HuH-7 (cell line): ENCODE measurements around the gene ENTPD1.
A peak's percentile ranks its signal among the peaks of the same experiment; 100 is the strongest.
"Not testable (repeated sequence)": the region's sequence is repeated elsewhere in the genome, so short reads cannot be mapped to it uniquely, and the experiment has no call there.

Experiments used
- DNase-seq: peaks from one replicate; pipeline ENCODE4 v3.0.0; 2011; ENCODE audit warnings: low spot score

ENTPD1 gene

GRCh38 chr10:95865814-95866466 is 110.0 kb downstream of the ENTPD1 start:
- DNase-seq: no peak

- no peak for DNase-seq
Observed at GRCh38 chr10:95866467-95866842, 110.5 kb downstream of the ENTPD1 start.

- no peak for DNase-seq
Observed at GRCh38 chr10:95867866-95868265, 111.9 kb downstream of the ENTPD1 start.

GRCh38 chr10:95872158-95872711 is 116.3 kb downstream of the ENTPD1 start:
- no peak for DNase-seq

- no peak for DNase-seq
Observed at GRCh38 chr10:95873139-95873538, 117.2 kb downstream of the ENTPD1 start.

- DNase-seq: no peak
Observed at GRCh38 chr10:95873651-95874050, 117.7 kb downstream of the ENTPD1 start.

GRCh38 chr10:95874783-95875182 is 118.8 kb downstream of the ENTPD1 start:
- DNase-seq: not testable (repeated sequence)

GRCh38 chr10:95876756-95877155 is 120.8 kb downstream of the ENTPD1 start:
- DNase-seq: no peak

GRCh38 chr10:95877881-95878280 is 121.9 kb downstream of the ENTPD1 start:
- no peak for DNase-seq

GRCh38 chr10:95880704-95881103 is 124.7 kb downstream of the ENTPD1 start:
- DNase-seq: no peak

- DNase-seq: no peak
Observed at GRCh38 chr10:95881316-95881715, 125.4 kb downstream of the ENTPD1 start.

- DNase-seq: no peak
Observed at GRCh38 chr10:95889830-95890229, 133.9 kb downstream of the ENTPD1 start.

GRCh38 chr10:95896071-95896850 is 140.3 kb downstream of the ENTPD1 start:
- DNase-seq: no peak

GRCh38 chr10:95905897-95906580 is 150.1 kb downstream of the ENTPD1 start:
- not testable (repeated sequence) for DNase-seq

- DNase-seq: peak; percentile 30
Observed at GRCh38 chr10:95906677-95907455, 150.9 kb downstream of the ENTPD1 start.

GRCh38 chr10:95907456-95908253 is 151.7 kb downstream of the ENTPD1 start, which contains the start of gene CC2D2B:
CC2D2B (plus strand) TSS chr10:95907975; CDS start chr10:95911324, 3,349 bp downstream.
- peak; percentile 81 for DNase-seq

- DNase-seq: no peak
Observed at GRCh38 chr10:95908450-95908849, 152.5 kb downstream of the ENTPD1 start.

- DNase-seq: no peak
Observed at GRCh38 chr10:95909561-95909960, 153.6 kb downstream of the ENTPD1 start.

- not testable (repeated sequence) for DNase-seq
Observed at GRCh38 chr10:95916039-95916438, 160.1 kb downstream of the ENTPD1 start.
